ENCODE results near the gene TMEM82. TPM values are rescaled to one million over a fixed set of nuclear protein-coding genes. Genes with fewer than 3 reads are reported as not detected.

The TMEM82 gene
- total RNA-seq, 4 donors from 2014 or later, result not detected

DNA sequence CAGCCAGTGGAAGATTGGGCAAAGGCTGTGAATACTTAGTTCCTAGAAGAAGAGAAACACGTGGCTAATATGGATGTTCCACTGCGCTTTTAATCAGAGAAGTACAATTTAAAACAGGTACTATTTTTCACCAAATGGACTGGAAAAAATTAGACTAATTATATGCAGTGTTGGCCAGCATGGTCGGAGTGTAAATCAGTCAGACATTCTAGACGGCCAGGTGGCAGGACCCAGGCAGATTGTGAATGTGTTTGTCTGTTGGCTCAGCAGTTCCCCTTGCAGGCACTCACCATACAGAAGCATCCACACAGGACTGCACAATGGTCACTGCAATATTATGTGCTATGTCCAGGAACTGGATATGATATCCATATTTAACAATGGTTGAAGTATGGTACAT, 30.1 kb upstream of the TMEM82 start:
- WGBS, 2 donors, result 69 to 87% methylated on average over 4 of the region's 4 CpGs
- TF ChIP-seq POLR2A (IDR thresholded peaks at IDR 0.05), result no peak
- TF ChIP-seq, protein P1, sequence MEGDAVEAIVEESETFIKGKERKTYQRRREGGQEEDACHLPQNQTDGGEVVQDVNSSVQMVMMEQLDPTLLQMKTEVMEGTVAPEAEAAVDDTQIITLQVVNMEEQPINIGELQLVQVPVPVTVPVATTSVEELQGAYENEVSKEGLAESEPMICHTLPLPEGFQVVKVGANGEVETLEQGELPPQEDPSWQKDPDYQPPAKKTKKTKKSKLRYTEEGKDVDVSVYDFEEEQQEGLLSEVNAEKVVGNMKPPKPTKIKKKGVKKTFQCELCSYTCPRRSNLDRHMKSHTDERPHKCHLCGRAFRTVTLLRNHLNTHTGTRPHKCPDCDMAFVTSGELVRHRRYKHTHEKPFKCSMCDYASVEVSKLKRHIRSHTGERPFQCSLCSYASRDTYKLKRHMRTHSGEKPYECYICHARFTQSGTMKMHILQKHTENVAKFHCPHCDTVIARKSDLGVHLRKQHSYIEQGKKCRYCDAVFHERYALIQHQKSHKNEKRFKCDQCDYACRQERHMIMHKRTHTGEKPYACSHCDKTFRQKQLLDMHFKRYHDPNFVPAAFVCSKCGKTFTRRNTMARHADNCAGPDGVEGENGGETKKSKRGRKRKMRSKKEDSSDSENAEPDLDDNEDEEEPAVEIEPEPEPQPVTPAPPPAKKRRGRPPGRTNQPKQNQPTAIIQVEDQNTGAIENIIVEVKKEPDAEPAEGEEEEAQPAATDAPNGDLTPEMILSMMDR (IDR thresholded peaks at IDR 0.05), result no peak
- no peak for DNase-seq

DNA sequence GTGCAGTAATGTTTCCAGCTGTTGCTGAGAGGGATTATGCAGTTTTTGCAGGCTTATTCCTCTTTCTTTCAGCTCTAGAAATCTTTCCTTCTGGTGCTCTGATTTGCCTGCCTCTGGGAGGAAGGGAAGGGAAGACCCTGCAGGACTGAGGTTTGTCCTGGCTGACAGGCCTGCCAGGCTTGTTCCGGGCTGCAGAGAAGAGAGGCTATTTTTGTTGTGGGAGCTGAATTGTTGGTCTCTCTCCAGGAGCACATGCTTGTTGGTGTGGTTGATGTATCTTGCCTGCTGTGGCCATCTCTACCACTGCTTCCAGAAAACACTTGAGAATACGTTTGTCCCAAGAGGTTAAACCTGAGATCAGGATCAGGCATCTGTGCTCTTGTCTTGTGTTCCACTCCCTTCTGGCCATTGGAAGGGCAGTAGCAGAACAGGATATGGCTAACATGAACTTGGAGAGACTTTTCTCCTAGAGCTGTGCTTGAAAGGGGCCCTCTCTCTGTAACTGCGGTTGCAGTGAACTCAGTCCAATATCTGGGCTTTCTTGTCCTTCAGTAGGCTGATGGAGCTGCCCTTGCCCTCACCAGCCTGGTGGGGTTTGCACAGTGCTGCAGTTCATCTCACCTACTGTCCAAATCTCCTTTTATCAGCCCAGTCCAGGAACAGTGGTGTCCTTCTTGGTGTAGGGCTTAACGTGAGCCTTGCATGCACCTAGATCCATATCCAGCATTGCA, 27.7 kb upstream of the TMEM82 start:
- Histone ChIP-seq H3K4me1 (peaks cover 0 to 20% (median 15%) of the 10 kb centered on the region in 3 donors), H3K27me3 (no peaks in the 10 kb centered on the region), H3K36me3 (peaks cover 24 to 43% (median 28%) of the 10 kb centered on the region in 3 donors), H3K4me3 (no peak overlapping the region), H3K9me3 (no peaks in the 10 kb centered on the region), H3K27ac (peak overlapping the region in 3 of 4 donors; percentile 17 to 68 (median 42))
- TF ChIP-seq, protein P1 (IDR thresholded peaks at IDR 0.05), result no peak
- no peak for TF ChIP-seq POLR2A (IDR thresholded peaks at IDR 0.05)
- 71 to 81% methylated on average over 4 of the region's 4 CpGs for WGBS, 2 donors
- no peak for DNase-seq
- intact Hi-C loops (cut with DNase I), result no loop called here

More for the DNA sequence above, 30.1 kb upstream of the TMEM82 start:
- no peak overlapping the region for H3K4me3 ChIP-seq
- H3K9me3 ChIP-seq, result no peaks in the 10 kb centered on the region
- H3K36me3 ChIP-seq, result peaks cover 2 to 19% (median 7%) of the 10 kb centered on the region in 3 donors
- H3K27me3 ChIP-seq, result no peaks in the 10 kb centered on the region
- H3K27ac ChIP-seq, result no peak overlapping the region
- H3K4me1 ChIP-seq, result peaks cover 0 to 37% (median 15%) of the 10 kb centered on the region in 3 donors
- intact Hi-C loops (cut with DNase I), result no loop called here

DNA sequence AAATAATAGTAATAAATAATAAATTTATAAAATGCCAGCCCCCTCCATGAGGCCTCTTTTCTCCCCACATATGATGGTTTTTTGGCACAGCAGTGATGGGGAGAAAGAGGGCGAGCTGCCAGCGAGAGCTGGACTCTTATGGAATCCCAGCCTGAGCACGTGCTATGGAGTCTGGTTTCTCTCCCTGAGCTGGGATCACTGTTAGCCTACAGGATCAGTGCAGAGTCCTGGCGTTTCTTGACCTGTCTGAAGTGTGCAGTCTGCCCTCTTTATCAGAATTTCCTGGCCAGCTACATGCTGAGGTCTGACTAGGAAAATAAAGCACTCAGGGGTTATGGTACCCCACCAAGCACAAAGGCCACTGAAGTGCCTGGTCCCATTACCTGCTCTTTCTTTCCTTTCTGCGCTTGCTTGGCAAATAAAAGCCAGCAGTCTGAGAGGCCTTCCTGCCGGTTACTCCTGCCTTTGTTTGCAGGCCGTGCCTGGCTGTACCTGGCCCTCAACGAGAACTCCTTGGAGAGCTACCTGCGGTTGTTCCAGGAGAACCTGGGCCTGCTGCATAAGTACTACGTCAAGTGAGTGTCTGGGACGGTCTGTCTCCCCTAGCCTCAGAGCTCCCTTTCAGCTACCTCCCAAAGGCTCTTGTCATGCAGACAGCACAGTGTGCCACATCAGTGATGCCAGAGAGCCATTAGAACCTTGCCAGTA, 24.7 kb upstream of the TMEM82 start:
- intact Hi-C loops (cut with DNase I), result no loop called here
- Histone ChIP-seq H3K9me3 (no peaks in the 10 kb centered on the region), H3K4me3 (no peak overlapping the region), H3K4me1 (peaks cover 0 to 19% (median 15%) of the 10 kb centered on the region in 3 donors), H3K27ac (no peak overlapping the region), H3K27me3 (no peaks in the 10 kb centered on the region), H3K36me3 (peaks cover 38 to 73% (median 41%) of the 10 kb centered on the region in 3 donors)
- no peak for TF ChIP-seq POLR2A (IDR thresholded peaks at IDR 0.05)
- no peak for DNase-seq
- WGBS, 2 donors, result 90 to 92% methylated on average over 10 of the region's 11 CpGs

DNA sequence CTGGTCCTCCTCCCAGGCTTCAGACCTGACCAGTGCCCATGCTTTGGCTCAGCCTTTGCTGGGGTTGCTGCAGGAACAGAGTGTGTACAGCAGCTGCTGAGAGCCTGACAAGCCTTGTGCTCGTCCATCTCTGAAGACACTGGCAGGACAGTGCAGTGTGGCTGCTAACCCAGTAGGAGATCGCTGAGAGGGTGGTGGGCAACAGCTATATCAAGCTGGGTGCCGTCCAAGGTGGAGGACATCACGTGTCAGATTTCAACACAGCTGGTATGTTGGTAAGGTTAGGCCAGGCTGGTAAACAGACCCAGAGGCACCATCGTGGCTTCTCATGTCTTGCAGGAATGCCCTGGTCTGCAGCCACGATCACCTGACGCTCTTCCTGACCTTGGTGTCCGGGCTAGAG, 24.1 kb upstream of the TMEM82 start:
- Histone ChIP-seq H3K27ac (no peak overlapping the region), H3K36me3 (peaks cover 41 to 80% (median 42%) of the 10 kb centered on the region in 3 donors), H3K4me1 (peaks cover 0 to 19% (median 15%) of the 10 kb centered on the region in 3 donors), H3K27me3 (no peaks in the 10 kb centered on the region), H3K4me3 (no peak overlapping the region), H3K9me3 (no peaks in the 10 kb centered on the region)
- intact Hi-C loops (cut with DNase I), result no loop called here
- no peak for TF ChIP-seq POLR2A (IDR thresholded peaks at IDR 0.05)
- TF ChIP-seq, protein P1 (IDR thresholded peaks at IDR 0.05), result no peak
- DNase-seq, result no peak
- 80 to 90% methylated on average over 1 to 2 of the region's 8 CpGs for WGBS, 2 donors

DNA sequence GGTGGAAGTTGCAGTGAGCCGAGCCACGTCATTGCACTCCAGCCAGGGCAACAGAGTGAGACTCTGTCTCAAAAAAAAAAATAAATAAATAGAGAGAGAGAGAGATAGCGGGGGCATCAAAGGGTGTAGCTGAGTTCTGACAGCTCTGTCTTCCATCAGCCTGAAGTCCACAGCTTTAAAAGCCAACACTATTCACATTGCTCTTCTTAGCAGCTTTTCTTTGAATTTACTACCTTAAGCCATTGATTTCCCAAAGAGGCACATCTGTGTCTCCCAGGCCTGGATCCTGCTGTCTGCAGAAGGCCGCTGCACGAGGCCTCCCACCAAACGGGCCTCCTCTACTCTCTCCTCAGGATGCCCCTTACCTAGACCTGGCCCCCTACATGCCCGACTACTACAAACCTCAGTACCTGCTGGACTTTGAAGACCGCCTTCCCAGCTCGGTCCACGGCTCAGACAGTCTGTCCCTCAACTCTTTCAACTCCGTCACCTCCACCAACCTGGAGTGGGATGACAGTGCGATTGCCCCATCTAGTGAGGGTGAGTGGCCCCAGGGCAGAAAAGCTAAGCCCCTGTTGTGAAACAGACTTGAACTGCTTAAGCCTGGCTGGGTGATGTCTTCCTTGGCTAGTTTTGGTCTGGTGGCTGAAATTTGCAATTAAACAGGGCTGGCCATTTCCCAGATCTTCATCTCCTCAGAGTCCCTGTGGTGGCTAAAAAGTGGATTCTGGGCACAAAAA, 22.7 kb upstream of the TMEM82 start:
- no peak for DNase-seq
- intact Hi-C loops (cut with DNase I), result no loop called here
- peaks cover 41 to 91% (median 42%) of the 10 kb centered on the region in 3 donors for H3K36me3 ChIP-seq
- H3K27ac ChIP-seq, result no peak overlapping the region
- H3K27me3 ChIP-seq, result no peaks in the 10 kb centered on the region
- TF ChIP-seq, protein P1 (IDR thresholded peaks at IDR 0.05), result no peak
- no peak for TF ChIP-seq POLR2A (IDR thresholded peaks at IDR 0.05)
- H3K4me1 ChIP-seq, result peaks cover 0 to 10% (median 5%) of the 10 kb centered on the region in 3 donors
- no peaks in the 10 kb centered on the region for H3K9me3 ChIP-seq
- H3K4me3 ChIP-seq, result no peak overlapping the region
- WGBS, 2 donors, result 92 to 93% methylated on average over 7 to 12 of the region's 12 CpGs

All from esophagus squamous epithelium (tissue), 5 donors.